NCI-H128 (cell line): ENCODE measurements around the gene BCL2L1.

ENCODE experiments used
- DNase-seq: peaks from one replicate; lab custom pipeline; 2025; ENCODE audit not compliant: unreplicated experiment; lab: John Stamatoyannopoulos, UW

Gene BCL2L1

DNA sequence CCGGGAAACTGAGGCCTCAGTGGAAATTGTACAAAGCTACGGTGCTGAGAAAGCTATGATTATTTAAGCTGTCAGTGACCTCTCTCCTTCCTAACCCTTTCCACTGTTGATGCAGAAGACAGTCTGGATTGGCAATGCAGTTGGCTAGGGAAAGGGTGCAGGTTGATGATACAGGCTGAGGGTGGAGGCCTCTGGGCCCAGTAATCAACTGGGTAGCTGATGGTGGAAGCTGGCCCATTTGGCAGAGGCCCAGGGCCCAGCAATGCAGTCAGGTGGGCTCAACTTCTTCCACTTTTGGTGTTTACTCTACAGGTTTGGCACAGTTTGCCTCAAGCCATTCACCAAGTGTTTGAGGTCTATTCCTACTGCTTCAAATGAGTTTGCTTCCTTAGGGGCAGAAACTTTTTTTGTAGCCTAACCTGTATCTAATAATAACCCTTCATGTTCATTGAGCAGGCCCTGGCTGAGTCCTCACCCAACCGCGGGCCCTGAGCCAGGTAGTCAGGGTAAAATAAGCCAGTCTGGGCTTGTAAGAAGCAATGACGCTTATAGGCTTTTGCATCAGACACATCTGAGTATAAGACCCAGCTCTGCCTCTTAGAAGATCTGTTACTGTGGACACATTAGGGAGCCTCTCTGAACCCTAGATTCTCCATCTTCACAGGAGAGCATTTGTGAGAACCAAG lies 12.1 kb downstream of the BCL2L1 start:
- no peak for DNase-seq

DNA sequence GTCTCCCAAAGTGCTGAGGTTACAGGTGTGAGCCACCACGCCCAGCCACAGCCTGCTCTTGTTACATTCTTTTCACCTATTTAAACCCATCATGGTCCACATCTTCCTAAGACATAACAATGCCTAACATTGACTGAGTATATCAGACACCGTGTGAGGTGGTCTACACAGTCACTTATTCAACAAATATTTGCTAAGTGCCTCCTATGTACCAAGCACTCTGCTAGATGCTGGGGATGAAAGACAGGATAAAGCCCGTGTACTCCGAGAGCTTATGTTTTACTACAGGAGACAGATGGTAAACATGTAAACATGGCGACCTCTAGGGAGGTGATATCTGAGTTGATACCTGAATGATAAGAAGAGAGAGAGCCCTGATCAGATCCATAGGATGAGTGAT lies 12.7 kb downstream of the BCL2L1 start:
- no peak for DNase-seq

DNA sequence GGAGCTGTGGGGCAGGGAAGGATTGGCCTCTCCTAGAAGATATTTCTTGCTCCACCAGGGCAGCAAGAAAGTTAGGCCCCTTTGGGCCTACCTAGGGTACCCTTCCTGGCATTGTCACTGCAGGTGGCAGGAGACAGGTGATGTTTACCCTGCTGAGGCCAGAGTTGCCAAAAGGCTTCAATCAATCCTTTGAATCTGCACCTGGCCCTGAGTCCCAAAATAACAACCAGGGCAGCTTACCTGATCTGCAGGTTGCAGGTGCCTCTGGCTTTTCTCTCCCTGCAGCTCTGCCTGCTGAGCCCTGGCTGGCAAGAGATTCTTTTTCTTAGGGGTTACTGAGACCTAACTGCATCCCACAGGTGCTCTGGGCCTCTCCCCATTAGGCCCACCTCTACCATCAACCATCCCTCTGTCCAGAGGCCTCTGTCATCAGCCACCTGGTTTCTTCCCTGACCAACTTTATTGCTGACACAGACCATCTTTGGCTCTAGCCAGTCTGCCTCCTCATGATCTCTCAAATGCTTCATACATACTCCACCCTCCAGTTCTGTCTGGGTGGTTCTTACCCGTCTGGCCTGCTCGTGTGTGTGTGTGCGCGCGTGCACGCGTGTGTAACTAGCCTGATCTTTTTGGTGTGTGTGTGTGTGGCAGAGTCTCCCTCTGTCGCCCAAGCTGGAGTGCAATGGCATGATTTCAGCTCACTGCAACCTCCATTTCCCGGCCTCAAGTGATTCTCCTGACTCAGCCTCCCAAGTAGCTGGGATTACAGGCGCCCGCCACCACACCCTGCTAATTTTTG lies 13.7 kb downstream of the BCL2L1 start:
- peak; percentile 83 for DNase-seq

DNA sequence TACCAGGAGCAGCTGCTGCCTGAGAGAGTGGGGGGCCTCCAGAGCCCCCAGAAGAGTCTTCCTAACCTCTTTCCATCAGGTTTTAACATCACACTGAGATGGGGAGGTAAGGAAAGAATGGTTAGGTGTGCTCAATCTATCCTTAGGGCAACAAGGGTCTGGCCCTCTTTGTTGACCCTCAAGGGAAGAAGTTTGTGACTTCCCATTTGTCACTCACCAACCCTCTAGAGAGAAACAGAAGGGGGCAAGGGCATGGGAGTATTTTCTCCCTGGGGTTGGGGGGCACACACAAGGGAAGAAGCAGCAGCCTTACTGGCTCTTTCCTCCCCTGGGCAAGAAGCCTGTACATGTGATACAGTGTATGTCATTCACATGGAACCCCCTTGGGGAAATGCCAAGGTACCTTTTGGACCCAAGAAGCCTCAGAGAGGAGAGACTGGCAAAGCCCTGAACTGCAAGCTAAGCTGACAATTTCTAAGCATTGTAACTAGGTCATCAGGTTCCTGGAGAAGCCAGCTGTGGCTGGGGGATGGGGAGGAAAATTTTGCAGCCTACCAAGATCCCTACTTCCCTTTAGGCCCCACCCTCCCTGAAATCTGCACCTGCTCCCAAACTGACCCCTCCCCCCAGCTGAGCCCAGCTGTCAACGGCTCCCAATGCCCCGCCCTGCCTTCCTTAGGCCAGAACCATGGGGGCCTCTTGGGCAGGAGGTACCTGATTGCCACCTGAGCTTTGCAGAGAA lies 14.5 kb downstream of the BCL2L1 start:
- peak; percentile 83 for DNase-seq

DNA sequence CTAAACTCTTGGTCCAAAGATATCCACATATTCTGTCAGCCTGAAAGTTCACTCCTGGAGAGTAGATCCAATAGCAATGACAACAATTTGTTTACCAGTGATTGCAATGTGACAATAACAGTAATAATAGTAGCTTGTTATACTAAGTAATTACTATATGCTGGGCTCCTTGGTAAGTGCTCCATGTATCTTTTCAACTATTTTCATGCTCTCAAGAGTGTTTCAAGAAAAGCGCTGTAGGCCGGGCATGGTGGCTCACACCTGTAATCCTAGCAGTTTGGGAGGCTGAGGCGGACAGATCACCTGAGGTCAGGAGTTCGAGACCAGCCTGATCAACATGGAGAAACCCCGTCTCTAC lies 15.4 kb downstream of the BCL2L1 start:
- no peak for DNase-seq

DNA sequence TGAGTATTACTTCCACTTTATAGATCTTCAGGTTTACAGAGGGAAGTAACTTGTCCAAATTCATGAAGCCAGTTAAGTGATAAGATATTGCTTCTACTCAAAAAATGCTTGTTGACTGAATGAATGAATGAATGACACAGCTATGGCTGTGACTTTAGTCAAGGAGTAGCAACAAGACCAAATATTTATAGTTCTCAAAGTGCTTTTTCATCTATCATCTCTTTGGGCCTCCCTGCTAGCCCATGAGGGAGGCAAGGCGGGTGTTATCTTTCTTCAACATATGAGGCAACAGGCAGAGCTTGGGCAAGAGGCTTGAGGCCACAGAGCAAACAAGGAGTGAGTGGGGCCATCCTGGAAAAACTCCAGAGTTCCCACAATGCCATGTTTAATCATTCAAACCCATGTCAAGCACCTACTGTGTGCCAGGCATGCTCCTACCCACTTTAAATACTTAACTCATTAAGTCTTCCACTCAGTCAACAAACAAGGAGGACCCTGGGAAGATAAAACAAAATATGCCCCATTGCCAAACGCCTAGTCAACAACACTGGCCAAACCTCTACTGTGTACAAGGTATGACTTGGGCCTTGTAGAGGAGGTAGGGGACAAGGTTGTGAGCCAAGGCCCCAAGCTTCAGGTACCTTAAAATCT lies 15.9 kb downstream of the BCL2L1 start:
- no peak for DNase-seq

DNA sequence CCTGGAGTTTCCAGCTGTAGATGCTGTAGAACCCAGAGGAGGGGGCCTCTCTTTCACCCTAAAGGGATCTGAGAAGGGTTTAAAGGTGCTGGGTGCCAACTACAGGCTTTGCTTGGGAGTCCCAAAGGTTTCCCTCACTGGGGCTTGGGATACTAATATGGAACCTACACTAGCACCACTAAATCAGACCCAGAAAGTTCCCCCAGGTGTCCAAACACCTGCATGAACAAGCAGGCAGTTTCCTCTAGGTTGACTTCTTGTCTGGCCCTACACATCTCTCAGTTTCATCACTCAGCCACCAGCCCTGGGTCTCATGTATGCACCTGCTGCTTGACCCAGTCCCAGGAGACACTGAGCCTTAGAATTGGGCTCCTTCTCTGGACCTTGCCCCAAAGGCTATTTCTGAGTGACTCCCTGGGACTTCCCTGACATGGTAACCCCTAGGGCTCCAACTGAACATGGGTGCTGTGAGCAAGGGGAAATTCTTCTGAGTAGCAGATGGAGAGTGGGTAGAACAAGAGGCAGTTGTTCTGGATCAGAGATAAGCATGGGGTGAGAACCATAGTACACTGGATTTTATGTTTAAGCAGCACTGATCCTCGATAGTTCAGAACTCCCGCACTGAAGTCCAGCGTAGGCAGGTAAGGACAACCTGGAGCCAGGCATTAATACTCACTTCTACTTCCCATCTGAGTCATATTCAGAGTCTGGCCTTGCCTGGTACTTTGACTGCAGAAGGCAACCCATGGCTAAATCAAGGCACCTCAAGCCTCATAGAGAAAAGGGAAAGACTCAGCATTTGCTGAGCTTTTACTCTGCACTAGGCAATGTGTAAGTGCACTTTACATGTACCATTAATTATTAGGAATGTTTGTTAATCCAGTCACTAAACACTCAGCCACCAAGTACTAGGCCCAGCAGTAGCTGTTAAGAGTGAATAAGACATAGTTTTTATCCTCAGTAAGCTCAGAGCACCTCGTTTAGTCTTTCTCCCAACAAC lies 16.8 kb downstream of the BCL2L1 start:
- DNase-seq, result no peak

DNA sequence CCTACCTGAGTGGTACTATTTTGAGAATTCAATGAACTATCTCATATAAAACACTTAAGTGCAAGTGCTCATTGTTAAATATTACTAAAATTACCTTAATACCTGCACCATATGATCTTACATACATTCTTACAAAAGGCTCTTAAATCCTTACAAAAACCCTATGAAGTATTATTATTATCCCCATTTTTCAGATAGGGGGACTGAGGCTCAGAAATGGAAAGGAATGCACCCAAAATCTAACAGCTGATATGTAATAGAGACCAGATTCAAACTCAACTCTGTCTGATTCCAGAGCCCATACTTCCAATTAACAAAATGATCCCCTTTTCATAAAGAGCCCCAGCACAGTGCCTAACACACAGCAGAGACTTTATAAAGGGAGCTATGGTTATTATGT lies 17.5 kb downstream of the BCL2L1 start:
- no peak for DNase-seq

DNA sequence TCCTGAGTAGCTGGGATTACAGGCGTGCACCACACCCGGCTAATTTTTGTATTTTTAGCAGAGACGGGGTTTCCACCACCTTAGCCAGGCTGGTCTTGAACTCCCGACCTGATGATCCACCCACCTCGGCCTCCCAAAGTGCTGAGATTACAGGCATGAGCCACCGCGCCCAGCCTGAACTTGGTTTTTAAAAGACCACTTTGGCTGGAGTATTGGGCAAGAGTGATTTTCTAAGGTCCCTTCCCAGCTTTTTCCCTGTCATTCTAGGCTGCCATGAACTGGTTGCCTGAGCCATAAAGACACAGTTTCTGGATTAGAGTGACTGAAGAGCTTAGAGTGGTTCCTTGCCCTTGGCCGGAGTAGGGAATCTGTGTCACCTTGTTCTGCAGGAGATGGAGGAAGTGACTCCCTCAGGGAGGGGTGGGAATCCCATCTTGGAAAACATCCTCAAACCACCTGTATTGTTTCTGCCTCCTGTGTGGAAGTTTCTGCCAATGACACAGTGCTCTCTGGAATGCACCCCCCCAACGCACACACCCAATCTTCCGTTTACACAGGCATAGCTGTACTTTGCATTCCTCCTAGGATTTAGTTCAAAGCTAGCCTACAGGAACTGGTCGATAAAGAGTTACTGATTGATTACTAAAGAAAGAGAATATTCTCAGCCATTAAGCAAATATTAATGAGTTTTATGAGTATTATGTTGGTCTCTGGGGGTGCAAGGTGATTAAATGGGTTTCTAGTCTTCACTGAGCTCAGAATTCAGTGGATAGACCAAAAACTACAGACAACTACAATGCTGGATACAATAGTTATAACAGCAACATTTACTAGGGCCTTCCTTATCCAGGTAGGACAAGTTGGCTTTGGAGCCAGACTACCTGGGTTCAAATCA lies 18.2 kb downstream of the BCL2L1 start:
- DNase-seq, result no peak

DNA sequence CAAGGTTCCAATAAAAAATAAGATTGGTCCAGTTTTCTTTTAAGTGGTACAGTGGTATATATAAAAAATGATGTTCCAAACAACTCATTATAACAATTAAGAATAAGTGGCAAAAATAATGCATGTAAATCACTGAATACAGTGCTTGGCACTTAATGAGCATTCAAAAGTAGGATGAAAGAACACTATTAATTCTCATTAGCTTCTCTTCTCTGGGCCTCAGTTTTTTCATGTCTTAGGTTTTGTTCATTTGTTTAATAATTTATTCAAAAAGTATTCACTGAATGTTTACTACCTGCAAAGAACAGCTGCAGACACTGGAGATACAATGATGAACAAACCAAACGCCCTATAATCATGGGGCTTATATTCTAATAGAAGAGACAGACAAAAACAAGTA lies 21.1 kb downstream of the BCL2L1 start:
- no peak for DNase-seq

DNA sequence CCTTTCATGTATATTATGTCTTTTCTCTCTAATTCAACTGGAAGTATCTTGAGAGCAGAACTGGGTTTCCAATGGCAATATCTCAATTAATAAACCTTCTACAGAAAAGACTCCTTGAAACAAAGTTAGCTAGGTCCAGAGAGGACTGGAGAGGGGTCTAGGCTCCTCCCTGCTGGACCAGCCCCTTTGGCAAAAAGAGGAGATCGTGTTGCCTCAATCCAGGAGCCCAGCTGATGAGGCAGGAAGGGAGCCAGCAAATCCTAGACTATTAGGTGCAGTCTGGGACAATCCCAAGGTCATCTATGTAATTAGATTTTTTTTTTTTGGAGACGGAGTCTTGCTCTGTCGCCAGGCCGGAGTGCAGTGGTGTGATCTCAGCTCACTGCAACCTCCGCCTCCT lies 21.9 kb downstream of the BCL2L1 start:
- no peak for DNase-seq

DNA sequence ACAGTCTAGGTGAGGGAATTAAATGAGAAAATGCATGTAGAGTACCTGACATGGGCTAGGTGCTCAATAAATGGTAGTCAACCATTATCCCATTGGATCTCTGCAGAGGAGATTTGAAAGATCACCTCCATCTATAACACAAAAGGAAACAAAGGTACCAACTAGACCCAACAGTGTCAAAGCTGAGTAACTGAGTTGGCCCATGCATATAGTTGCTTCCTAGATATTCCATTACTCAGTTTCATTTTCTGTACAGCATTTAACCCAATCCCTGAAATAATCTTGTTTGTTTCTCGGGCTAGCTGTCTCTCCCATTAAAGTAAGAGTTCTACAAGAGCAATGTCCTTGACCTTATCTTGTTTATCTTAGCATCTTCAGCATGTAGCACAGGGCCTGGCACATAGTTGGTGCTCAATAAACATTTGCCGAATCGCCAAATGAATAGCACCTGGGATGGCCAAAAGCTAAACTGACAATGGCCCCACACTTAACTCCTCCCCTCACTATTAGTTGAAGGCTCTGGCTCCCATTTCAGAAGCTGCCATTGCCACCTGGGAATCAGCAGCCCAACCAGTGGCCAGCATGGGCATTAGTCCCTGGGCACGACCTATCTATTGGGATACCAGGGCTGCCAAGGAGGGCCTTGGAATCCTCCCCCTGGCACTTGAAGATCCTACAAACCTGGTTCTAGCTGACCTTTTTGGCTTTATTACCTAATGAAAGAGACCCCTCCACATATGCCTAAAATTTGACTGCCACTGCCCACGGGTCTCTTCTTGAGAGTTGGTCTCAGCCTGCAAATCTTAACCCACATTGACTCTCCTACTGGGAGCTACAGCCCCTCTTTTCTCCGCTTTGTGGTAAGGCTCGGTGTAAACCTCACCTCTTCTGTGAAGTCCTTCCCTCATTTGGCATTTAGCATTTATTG lies 22.6 kb downstream of the BCL2L1 start:
- DNase-seq, result no peak

DNA sequence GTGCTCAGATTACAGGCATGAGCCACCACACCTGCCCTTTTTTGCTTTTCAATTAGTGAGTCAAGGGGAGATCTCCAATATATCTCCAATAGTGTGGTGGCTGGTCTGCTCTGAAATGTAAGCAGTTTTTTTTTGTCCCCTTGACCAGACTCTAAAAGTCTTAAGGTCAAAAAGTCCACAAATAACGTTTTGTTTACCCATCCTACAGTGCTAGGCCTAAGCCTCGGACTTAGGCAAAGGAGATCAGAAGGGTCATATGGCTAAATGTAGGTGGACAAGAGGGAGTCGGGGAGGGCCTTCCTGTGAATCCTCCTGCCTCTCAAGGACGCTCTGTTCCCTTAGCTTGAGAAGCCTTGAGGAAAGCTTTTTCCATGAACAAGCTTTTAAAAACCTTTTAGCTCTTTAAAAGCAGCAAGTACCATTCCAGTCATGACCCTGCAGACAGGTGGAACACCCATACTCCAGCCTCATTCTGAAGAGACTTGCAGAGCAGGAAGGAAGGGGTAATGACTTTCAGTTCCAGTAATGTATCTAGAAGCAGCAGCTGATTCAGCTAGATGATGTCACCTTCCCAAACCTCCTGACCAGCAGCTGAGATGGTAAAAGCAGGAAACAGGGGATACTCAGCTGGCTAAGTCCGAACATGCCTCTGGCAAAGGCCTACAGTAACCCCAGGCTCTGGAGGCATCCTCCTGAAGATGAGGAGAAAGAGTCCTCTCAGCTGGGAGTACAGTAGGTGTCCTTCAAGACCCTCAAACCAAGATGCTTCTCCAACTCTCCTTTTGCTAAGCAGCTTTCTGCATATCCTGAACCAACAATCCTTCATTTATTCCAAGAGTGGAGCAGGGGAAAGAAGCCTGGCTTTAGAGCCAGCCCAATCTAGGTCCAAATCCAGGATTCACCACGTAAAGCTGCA lies 23.6 kb downstream of the BCL2L1 start:
- DNase-seq, result no peak

DNA sequence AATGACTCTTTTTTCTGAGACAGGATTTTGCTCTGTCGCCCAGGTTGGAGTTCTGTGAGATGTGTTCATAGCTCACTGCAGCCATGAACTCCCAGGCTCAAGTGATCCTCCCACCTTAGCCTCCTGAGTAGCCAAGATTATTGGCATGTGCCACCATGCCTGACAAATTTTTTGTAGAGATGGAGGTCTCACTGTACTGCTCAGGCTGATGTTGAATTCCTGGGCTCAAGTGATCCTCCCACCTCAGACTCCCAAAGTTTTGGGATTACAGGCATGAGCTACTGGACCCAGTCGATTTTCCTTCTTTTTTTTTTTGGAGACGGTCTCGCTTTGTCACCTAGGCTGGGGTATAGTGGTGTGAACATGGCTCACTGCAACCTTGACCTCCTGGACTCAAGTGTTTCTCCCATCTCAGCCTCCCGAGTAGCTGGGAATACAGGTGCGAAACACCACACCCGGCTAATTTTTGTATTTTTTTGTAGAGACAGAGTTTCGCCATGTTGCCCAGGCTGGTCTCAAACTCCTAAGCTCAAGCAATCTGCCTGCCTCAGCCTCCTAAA lies 24.3 kb downstream of the BCL2L1 start:
- no peak for DNase-seq

DNA sequence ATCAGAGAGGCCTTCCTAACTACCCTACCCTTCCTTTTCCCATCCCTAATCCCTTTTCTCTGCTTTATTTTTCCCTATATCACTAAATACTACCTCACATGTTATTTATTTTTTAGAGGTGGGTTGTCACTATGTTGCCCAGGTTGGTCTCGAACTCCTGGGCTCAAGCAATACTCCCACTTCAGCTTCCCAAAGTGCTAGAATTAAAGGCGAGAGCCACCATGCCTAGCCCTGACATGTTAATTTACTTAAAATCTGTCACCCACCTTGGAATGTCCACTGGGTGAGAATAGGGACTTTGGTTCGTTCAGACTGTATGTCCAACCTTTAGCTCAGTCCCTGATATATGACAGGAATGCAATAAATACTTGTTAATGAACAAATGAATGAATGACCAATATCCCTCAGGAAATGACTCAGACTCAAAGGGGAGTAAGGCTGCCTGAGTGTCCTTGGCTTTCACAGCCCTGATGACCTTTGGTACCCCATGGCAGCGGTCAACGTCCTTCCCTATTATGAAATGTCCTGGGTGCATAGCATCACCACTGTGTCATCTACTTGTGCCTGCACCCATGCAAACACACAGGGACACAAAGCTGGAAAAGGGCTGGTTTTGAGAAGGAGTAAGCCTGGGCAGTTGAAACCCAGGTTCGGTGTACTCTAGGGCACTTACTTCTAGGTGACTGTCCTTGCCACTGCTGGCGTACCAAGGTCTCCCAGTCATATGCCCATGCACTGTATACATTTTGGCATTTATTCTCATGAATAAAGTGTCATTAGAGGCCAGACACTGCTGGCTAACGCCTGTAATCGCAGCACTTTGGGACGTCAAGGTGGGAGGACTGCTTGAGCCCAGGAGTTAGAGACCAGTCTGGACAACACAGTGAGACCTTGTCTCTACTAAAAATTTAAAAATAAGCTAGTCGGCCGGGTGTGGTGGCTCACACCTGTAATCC lies 26.5 kb downstream of the BCL2L1 start:
- no peak for DNase-seq
